ENCODE results near the gene AGBL4. TPM values are rescaled to one million over a fixed set of nuclear protein-coding genes. Genes with fewer than 3 reads are reported as not detected.

AGBL4 gene
- total RNA-seq, 4 donors from 2014 or later, result 0.44 to 1.5 (median 1.2) TPM; not detected in 1

- no peak for TF ChIP-seq EP300 (IDR thresholded peaks at IDR 0.05)
- TF ChIP-seq POLR2A (IDR thresholded peaks at IDR 0.05), result no peak
- TF ChIP-seq CTCF (IDR thresholded peaks at IDR 0.05), result no peak
- no peaks in the 10 kb centered on the region for H3K4me1 ChIP-seq
- no peak overlapping the region for H3K27ac ChIP-seq
- no peaks in the 10 kb centered on the region for H3K36me3 ChIP-seq
- no peaks in the 10 kb centered on the region for H3K27me3 ChIP-seq
- H3K9me3 ChIP-seq, result no peaks in the 10 kb centered on the region
- H3K4me3 ChIP-seq, result no peak overlapping the region
- 53 to 56% methylated on average over 1 of the region's 1 CpG for WGBS, 2 donors
- no peak for DNase-seq (ENCODE audit: low spot score in 2 of 2)
These were observed 1230.8 kb downstream of the AGBL4 start for GRCh38 chr1:48792961-48793360.

- H3K27ac ChIP-seq, result no peak overlapping the region
- no peak for DNase-seq (ENCODE audit: low spot score in 2 of 2)
- H3K4me1 ChIP-seq, result no peaks in the 10 kb centered on the region
- no peaks in the 10 kb centered on the region for H3K27me3 ChIP-seq
- no peak for TF ChIP-seq CTCF (IDR thresholded peaks at IDR 0.05)
- no peak for TF ChIP-seq POLR2A (IDR thresholded peaks at IDR 0.05)
- no peak for TF ChIP-seq EP300 (IDR thresholded peaks at IDR 0.05)
- no peaks in the 10 kb centered on the region for H3K9me3 ChIP-seq
- H3K36me3 ChIP-seq, result no peaks in the 10 kb centered on the region
- H3K4me3 ChIP-seq, result no peak overlapping the region
These were observed 1233.4 kb downstream of the AGBL4 start for GRCh38 chr1:48790397-48790796.

- no peaks in the 10 kb centered on the region for H3K9me3 ChIP-seq
- no peak overlapping the region for H3K27ac ChIP-seq
- H3K4me1 ChIP-seq, result no peaks in the 10 kb centered on the region
- H3K36me3 ChIP-seq, result no peaks in the 10 kb centered on the region
- no peaks in the 10 kb centered on the region for H3K27me3 ChIP-seq
- no peak for DNase-seq (ENCODE audit: low spot score in 2 of 2)
- 59 to 60% methylated on average over 4 of the region's 4 CpGs for WGBS, 2 donors
- TF ChIP-seq EP300 (IDR thresholded peaks at IDR 0.05) (no peak), CTCF (IDR thresholded peaks at IDR 0.05) (no peak), POLR2A (IDR thresholded peaks at IDR 0.05) (no peak)
- H3K4me3 ChIP-seq, result no peak overlapping the region
These were observed 1233.9 kb downstream of the AGBL4 start for GRCh38 chr1:48789903-48790302.

GRCh38 chr1:48785869-48786268 lies 1237.9 kb downstream of the AGBL4 start:
- Histone ChIP-seq H3K27me3 (no peaks in the 10 kb centered on the region), H3K4me3 (no peak overlapping the region), H3K9me3 (no peaks in the 10 kb centered on the region), H3K27ac (no peak overlapping the region), H3K36me3 (no peaks in the 10 kb centered on the region), H3K4me1 (no peaks in the 10 kb centered on the region)
- TF ChIP-seq CTCF (IDR thresholded peaks at IDR 0.05) (no peak), POLR2A (IDR thresholded peaks at IDR 0.05) (no peak), EP300 (IDR thresholded peaks at IDR 0.05) (no peak)
- WGBS, 2 donors, result 71 to 77% methylated on average over 1 of the region's 1 CpG
- no peak for DNase-seq (ENCODE audit: low spot score in 2 of 2)

- H3K36me3 ChIP-seq, result no peaks in the 10 kb centered on the region
- no peaks in the 10 kb centered on the region for H3K27me3 ChIP-seq
- no peaks in the 10 kb centered on the region for H3K4me1 ChIP-seq
- TF ChIP-seq EP300 (IDR thresholded peaks at IDR 0.05), result no peak
- no peak for TF ChIP-seq CTCF (IDR thresholded peaks at IDR 0.05)
- no peak for TF ChIP-seq POLR2A (IDR thresholded peaks at IDR 0.05)
- DNase-seq (ENCODE audit: low spot score in 2 of 2), result no peak
- 75 to 79% methylated on average over 2 of the region's 2 CpGs for WGBS, 2 donors
- H3K9me3 ChIP-seq, result no peaks in the 10 kb centered on the region
- no peak overlapping the region for H3K27ac ChIP-seq
- no peak overlapping the region for H3K4me3 ChIP-seq
These were observed 1239.5 kb downstream of the AGBL4 start for GRCh38 chr1:48784301-48784700.
